GM19035 (cell line): ENCODE measurements around the gene TMEM47.

ENCODE experiments used
- ATAC-seq: cut with Tn5 transposase; IDR thresholded peaks from one replicate; pipeline ENCODE4 v1.9.1; 2021; ENCODE audit not compliant: unreplicated experiment

The TMEM47 gene

DNA sequence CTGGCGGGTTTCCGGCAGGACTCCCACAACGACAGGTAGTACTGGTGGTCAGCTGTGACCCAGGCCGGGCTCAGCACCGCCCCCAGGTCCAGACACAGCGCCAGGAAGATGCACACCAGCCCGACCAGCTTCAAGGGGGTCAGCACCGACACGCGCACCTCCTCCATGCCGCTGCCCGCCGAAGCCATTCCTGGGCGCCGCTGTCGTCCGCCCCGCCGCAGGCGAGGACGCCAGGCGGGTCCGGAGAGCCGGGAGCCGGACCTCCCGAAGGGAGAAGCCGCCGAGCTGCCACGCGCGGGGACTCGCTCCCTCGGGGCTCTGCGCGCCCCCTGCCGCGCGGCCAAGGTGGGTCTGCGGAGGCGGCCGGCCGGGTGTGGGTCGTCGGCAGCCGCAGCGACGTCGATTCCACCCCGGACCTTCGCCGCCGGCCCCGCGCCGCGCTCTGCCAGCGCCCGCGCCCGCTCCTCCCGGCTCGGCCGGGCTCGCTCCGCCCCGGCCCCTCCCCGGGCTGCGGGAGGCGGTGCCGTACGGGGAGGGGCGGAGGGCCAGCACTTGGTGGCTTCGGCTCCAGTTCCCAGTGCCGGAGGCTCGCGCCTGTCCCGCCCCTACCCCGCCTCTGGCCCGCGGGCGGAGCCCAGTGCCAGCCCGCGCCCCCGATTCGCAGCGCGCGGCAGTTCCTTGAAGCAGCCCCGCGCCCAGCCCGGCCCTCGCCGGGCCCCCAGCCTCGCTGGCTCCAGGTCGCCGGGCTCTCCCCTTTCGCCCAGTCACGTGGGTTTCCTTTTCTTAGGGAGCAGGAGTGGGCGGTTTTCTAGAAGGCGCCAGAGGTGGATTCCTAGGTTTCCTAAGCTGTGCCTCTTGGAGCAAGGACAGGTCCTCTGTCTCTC is at the start of gene TMEM47:
TMEM47 (minus strand) TSS at position 444 of the 884 bp plus-strand sequence; CDS start at position 188, 256 bp downstream.
- no peak for ATAC-seq

DNA sequence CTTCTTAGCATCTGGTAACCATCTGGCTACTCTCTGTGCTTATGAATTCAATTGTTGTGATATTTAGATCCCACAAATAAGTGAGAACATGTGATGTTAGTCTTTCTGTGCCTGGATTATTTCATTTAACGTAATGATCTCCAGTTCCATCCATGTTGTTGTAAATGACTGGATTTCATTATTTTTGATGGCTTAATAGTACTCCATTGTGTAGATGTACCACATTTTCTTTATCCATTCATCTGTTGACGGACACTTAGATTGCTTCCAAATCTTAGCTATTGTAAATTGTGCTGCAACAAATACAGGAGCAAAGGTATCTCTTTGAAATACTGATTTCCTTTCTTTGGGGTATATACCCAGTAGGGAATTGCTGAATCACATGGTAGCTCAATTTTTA is 30.0 kb upstream of the TMEM47 start:
- ATAC-seq: no peak

DNA sequence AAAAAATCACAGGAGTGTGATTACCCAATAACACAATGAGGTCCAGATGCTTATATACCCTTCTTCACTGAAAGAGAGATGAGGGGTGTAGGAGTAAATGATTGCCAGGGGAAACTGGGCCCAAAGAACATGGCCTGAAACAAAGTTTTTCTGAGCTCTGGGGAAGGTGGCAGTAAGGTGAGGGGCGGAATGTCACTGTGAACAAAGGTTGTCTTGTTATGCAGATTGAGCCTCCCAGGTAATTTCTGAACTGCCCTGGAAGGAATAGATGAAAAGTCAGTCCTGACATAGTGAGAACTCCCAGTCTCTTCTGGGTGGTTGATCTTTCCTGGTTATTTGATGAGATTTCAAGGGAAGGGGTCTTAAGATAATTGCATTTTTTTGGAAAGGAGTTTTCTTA is 2.5 kb upstream of the TMEM47 start:
- no peak for ATAC-seq

DNA sequence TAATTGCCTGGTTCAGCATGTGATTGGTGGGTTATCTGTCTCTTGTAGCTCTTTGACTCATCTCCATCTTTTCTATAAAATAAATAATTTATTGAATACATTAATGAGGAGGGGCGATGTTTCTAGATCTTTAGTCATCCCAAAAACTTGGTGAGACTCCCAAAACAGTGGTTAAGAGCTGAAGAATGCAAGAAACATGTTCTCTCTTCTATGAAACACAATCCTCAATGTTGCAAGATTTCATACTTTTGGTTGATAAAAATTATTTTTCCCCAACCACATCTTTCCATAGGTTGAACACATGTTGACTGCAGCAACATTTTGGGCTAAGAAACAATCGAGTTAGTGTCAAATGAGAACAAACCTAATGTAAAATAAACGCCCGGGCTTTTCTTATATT is 1.2 kb upstream of the TMEM47 start:
- no peak for ATAC-seq

DNA sequence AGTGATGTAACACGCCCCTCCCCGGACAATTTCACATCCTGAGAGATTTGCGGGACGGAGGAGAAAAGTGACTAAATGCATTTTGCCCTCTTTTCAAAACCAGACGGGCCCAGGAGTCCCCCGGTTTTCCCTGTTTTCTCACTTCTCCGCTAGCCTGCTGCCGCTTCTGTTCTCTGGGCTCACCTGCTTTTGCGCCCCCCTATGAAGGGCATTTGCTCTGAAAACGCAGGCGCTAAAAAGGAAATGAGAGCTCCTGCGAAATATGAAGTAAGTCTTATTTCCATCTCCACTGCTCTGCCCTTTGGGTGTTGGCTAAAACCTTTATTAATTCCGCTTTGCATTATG is 613 bp upstream of the TMEM47 start:
- no peak for ATAC-seq

DNA sequence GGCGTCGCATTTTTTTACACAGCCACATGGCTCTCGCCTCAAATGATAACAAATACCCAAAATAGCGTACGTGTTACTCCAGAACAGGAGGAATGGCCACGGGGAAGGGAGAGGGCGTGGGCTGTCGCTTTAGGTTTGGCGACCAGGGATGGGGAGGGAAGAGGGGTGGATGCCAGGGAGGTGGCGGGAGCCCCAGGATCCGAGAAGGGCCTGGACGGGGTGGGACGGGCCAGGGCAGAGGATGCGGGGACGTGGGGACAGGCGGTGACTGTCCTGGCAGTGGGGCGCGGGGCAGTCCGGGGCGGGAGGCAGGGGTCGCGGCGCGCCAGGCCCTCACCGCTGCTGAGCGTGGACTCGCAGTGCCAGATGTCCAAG is 631 bp downstream of the TMEM47 start:
- no peak for ATAC-seq

DNA sequence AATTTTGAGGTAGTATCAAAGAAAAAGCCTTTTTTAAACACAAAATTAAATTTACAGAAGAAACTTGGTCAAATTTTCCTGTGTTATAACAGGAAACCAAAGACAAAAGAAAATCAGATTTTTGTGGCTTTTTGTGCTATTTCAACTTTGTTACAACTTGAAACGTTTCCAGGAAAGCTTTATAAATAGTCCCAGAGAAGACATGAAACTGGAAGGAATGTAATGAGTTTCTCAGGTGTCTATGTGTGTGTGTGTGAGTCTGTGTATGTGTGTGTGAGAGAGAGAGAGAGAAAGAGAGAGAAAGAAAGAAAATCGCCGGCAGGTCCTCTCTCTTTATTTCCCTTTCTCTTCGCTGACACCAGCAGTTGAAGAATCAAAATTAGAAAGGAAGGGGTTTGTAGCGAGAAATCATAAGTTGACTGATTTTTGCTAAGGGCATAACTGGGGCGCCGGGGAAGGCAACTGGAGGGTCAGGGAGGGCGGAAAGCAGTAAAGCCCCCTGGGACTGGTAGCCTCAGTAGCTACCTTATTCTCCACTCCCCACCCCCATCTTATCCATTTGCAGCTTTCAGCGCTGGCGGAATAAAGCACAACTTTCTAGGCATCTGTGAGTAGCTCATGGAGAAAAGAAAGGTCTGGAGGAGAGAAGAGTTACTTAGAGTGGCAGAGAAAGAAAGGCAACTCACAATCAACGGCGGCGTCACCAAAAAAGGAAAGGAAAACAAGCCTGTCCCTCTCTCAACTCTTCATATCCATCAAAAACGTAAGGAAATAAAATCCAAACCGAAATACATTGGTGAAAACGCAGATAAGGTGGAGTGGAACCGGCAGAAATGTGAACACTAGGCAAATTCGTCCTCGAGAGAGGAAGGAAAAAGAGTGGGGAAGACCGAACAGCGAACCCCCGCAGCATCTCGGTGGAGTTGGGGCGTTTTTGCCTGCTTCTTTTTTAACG is 1.3 kb downstream of the TMEM47 start:
- ATAC-seq: no peak

DNA sequence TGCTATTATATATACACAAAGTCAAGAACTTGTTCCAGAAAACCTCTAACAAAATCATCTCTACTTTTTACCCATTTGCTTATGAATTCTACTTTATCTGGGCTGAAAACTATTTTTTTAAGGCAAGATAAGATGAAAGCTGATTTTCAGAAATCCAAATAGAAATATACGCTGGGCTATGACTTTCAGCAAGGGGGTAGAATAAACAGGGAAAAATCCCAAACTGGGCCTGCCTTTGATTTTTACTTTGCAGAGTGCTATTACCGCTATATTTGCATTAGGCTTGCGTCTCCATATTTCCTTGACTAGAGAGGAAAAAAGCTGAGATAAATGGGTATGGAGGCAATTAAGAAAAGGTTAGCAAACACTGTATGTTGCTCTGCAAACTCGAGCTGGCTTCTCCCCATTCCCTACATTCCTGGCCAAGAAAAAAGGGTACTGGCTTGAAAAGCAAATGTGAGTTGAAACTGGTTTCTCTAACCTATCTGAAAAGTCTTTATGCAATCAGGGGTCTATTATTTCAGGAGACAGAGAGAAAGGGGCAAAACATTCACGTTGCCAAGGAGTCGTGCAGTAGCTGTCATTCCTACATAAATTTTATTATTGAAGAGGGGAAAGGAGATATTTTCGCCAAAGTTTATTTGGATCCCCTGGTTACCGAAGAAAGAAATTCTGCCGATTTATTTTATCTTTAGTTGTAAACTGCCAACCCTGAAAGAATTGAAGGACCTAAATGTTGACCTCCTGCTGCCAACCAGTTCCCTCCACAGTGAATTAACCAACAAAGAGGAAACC is 2.2 kb downstream of the TMEM47 start:
- ATAC-seq: no peak

DNA sequence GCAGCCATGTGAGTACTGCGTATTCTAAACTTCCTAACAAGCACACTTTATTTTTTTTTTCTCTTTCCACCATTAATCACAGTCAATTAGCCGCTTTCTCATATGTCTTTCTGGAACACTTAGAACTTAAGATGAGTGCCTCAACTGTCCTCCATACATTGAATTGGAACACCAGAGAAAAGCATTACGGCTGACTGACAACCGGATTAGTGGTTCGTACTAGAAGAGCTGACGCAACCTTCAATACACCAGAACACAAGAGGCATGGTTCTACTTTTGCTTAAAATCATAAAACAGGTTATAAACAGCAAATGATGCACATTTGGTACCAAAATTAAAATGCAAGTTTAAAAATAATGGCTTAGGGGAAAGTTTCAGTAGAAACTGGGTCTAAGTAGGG is 3.3 kb downstream of the TMEM47 start:
- ATAC-seq: no peak

DNA sequence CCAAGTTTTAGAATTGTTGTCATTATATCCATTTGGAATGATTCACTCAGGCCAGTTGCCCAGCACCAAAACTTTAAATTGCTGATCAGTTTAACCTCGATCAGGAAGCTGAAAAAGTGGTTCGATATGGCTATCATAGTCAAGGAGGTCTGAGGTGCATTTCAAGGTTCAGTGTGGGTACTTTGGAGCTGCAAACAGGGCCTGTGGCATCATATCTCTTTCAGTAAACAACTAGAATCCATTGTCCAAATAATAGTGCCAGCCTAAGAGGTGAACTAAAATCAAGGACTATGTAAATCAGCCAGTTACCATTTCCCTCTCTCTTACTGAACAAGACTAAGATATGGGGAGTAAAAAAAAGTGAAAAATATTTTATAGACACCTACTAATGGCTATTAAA is 14.2 kb downstream of the TMEM47 start:
- ATAC-seq: no peak

DNA sequence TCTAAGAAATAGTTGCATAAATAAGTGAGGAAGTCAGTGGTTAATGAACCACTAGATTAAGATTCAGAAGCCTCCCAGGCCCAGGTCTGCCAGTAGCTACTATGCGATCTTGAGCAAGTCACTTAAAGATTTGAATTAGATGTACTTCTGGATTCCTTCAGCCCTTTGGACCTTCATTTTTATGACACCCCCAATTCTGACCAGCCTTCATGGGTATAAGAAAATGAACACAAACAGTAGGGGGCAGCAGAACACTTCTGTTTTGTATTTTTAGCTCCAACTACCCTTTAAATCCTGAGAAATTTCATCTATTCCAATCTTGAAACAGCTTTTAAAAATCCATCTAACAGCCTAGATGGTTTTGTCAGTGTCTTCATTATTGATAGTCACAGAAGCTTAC is 19.0 kb downstream of the TMEM47 start:
- ATAC-seq: no peak

DNA sequence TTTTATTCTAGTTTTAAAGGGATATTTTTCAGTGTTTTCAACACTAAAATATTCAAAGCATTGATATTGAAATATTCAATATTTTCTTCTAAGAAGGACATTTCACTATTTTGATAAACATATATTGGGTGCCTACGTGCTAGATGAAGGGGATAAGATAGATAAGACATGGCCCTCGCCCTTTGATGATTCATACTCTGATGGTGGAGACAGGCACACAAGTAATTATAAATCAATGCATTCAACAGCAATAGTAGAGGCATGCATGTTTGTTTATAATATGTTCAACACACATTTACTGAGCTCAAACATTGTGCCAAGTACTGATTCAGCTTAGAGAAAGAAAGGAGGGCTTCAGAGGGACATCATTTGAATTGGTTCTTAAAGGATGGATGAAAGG is 22.7 kb downstream of the TMEM47 start:
- no peak for ATAC-seq

DNA sequence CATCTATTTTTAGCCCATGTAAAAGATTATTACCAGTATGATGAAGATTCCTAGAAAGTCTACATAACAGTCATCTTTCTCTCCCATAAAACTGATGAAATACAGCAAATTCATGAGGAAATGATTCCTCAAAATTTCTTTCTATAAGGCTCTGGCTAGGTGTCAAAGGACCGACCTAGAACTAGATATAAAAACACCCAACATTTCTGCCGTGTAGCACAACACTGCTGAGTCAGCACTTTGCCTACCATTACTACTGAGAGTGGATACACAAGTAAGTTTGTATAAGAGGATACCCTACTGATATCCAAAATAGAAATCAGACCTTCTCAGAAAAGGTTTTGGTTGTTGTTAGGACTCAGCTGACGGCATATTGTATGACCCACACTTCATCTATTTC is 24.7 kb downstream of the TMEM47 start:
- ATAC-seq: no peak

DNA sequence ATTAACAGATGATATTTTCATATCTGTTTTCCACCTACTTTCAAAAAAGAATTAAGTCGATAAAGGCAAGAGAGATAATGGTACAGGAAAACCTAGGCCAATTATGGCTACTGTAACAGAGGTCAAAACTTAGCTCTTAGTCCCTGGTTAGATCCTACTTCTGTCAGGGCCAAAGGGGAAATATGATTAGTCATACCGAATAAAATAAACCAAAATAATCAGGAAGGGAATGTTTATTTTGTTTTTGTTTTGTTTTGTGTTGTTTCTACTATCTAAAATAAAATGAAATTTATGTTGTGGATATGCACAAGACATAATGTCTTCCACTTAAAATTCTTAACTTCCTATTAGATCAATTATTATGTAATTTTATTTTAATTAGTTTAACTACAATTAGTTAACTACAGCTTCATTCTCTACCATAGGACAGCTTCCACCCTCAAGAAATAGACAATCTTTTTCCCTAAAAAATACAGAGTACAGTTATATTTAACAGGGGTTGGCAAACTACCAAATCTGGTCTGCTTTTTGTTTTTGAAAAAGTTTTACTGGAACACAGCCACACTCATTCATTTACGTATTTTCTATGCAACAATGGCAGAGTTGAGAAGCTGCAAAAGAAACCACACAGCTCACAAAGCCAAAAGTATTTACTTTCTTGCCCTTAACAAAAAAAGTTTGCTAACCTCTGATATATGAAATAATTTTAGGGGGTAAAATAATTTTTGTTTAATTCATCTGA is 25.4 kb downstream of the TMEM47 start:
- no peak for ATAC-seq

DNA sequence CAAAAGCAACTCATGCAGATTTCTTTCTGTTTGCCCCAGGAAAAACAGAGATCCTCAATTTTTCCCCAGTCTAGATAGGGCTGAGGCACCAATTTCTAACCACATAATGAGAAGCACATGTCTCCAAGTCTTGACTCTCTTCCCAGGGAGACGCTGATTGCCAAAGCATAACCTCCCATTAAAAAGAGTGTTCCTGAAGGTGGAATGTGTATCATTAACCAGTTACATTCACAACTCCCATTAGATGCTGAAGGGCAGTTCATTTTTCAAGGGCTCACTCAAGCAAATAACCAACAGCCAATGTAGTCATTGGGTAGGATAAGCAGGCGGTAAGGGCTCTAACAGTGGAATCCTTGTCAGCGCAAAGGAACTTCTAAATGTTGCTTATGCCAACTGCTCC is 27.5 kb downstream of the TMEM47 start:
- no peak for ATAC-seq

DNA sequence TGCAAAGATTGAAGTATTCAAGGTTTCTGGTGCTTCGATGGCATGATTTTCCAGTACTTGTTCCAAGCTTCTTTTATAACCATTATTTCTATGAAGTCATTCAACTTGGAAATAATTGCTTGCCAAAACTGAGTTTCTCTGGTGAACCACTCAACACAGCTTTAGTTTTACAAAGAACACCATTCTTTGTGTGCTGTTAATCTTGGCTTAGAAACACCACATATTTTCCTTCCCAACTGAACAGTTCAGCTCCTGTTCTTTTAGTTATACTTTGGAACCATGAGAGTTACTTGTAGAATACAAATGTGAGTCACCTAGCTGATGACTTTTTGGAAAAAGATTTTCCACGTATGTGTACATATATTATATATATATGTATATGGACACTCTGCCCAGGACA is 32.7 kb downstream of the TMEM47 start:
- ATAC-seq: no peak

DNA sequence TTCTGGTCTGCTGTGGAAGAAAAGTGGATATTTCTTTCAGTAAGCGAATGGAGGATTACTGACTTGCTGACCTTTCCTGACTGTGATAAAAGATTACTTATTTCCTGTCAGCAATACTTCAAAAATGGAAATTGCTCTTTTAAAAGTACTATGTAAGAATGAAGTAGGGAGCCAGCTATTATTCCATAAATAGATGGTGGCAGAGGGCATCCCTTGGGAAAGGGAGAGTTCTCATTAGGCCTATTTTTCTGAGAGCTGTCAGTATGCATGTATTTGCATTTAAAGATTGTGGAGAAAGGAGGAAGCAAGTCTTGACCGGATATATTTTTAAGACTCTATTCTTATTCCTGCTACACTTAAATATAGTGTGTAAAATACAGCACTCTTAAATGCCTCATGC is 37.2 kb downstream of the TMEM47 start:
- no peak for ATAC-seq

DNA sequence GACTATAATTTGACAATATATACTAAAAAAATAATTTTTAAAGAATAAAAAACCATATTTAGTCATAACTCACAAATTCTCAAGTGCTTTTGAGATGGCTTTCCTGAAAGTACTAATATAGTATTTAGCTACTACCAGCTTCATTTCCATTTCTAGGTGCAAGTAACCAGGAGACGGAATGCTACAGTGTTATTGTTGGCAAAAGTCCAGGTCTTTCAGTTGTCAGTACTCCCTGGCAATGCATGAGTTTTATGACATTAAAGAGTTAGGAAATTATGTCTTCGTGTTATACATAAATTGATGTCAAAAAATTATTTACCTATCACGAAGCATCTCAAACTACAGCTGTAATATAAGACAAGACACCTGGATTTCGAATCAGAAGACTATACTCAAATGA is 45.0 kb downstream of the TMEM47 start:
- no peak for ATAC-seq

DNA sequence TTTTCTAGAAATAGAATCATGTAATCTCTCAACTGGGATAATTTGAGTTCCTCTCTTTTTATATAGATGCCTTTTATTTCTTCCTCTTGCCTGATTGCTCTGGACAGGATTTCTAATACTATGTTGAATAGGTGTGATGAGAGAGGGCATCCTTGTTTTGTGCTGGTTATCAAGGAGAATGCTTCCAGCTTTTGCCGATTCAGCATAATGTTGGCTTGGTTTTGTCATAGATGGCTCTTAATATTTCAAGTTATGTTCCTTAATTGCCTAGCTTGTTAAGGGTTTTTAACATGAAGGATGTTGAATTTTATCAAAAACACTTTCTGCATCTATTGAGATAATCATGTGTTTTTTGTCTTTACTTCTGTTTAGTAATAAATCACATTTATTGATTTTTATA is 58.7 kb downstream of the TMEM47 start:
- ATAC-seq: no peak

DNA sequence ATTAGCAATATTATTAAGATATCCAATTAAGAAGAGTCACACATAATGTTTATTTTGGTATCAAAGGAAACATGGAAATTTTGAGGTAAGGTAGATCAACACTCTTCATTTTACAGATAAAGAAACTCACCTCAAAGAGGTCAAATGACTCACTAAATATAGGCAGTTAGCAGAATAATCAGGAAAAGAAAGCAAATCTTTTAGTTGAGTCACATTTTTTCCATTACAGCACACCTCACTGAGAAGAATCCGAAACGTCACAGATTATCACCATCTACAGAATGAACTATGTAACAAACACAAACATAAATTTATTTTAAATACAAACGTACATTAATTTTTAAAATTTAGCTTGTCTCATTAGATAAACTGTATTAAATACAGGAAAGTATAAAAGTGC is 70.1 kb downstream of the TMEM47 start:
- ATAC-seq: no peak
